ENCODE measurements around the gene KRTAP10-1.

Gene KRTAP10-1

GRCh38 chr21:44495611-44496563, 44.1 kb downstream of the KRTAP10-1 start:
- H3K9ac ChIP-seq (ENCODE audit: low read length) = no peak overlapping the region
- H3K4me1 ChIP-seq (ENCODE audit: control insufficient read depth, insufficient read depth, low read length) = peaks cover 16% of the 10 kb centered on the region; the same call in 1 of the 2 replicates
- no peaks in the 10 kb centered on the region for H3K27me3 ChIP-seq (ENCODE audit: control insufficient read depth, insufficient read depth, low read length)
- no peak overlapping the region for H3K4me3 ChIP-seq (ENCODE audit: low read depth, low read length)
- H3K36me3 ChIP-seq (ENCODE audit: control insufficient read depth, insufficient read depth, low read length) = peaks cover 17% of the 10 kb centered on the region
- H3K9me3 ChIP-seq (ENCODE audit: control insufficient read depth, insufficient read depth, low read depth, low read length) = peaks cover 35% of the 10 kb centered on the region
- no peak overlapping the region for H3K27ac ChIP-seq (ENCODE audit: low read depth, low read length)

- H3K4me3 ChIP-seq (ENCODE audit: low read depth, low read length) = no peak overlapping the region
- H3K4me1 ChIP-seq (ENCODE audit: control insufficient read depth, insufficient read depth, low read length) = peaks cover 16% of the 10 kb centered on the region; the same call in 1 of the 2 replicates
- no peak overlapping the region for H3K27ac ChIP-seq (ENCODE audit: low read depth, low read length)
- peaks cover 45% of the 10 kb centered on the region for H3K9me3 ChIP-seq (ENCODE audit: control insufficient read depth, insufficient read depth, low read depth, low read length)
- no peaks in the 10 kb centered on the region for H3K27me3 ChIP-seq (ENCODE audit: control insufficient read depth, insufficient read depth, low read length)
- peaks cover 25% of the 10 kb centered on the region for H3K36me3 ChIP-seq (ENCODE audit: control insufficient read depth, insufficient read depth, low read length)
- no peak overlapping the region for H3K9ac ChIP-seq (ENCODE audit: low read length)
These were observed 45.0 kb downstream of the KRTAP10-1 start for GRCh38 chr21:44494956-44495355.

- no peak overlapping the region for H3K27ac ChIP-seq (ENCODE audit: low read depth, low read length)
- H3K9ac ChIP-seq (ENCODE audit: low read length) = no peak overlapping the region
- H3K27me3 ChIP-seq (ENCODE audit: control insufficient read depth, insufficient read depth, low read length) = no peaks in the 10 kb centered on the region
- H3K9me3 ChIP-seq (ENCODE audit: control insufficient read depth, insufficient read depth, low read depth, low read length) = peaks cover 49% of the 10 kb centered on the region
- no peak overlapping the region for H3K4me3 ChIP-seq (ENCODE audit: low read depth, low read length)
- peaks cover 25% of the 10 kb centered on the region for H3K36me3 ChIP-seq (ENCODE audit: control insufficient read depth, insufficient read depth, low read length)
- peaks cover 16% of the 10 kb centered on the region; the same call in 1 of the 2 replicates for H3K4me1 ChIP-seq (ENCODE audit: control insufficient read depth, insufficient read depth, low read length)
These were observed 45.6 kb downstream of the KRTAP10-1 start for GRCh38 chr21:44494418-44494817.

- Histone ChIP-seq H3K9me3 (ENCODE audit: control insufficient read depth, insufficient read depth, low read depth, low read length) (peaks cover 60% of the 10 kb centered on the region), H3K27ac (ENCODE audit: low read depth, low read length) (no peak overlapping the region), H3K9ac (ENCODE audit: low read length) (no peak overlapping the region), H3K36me3 (ENCODE audit: control insufficient read depth, insufficient read depth, low read length) (peaks cover 25% of the 10 kb centered on the region), H3K4me1 (ENCODE audit: control insufficient read depth, insufficient read depth, low read length) (peaks cover 15% of the 10 kb centered on the region; the same call in 1 of the 2 replicates), H3K4me3 (ENCODE audit: low read depth, low read length) (no peak overlapping the region), H3K27me3 (ENCODE audit: control insufficient read depth, insufficient read depth, low read length) (no peaks in the 10 kb centered on the region)
These were observed 47.2 kb downstream of the KRTAP10-1 start for GRCh38 chr21:44492567-44493385.

GRCh38 chr21:44490816-44491215, 49.2 kb downstream of the KRTAP10-1 start:
- Histone ChIP-seq H3K27ac (ENCODE audit: low read depth, low read length) (no peak overlapping the region), H3K27me3 (ENCODE audit: control insufficient read depth, insufficient read depth, low read length) (no peaks in the 10 kb centered on the region), H3K4me3 (ENCODE audit: low read depth, low read length) (no peak overlapping the region), H3K9ac (ENCODE audit: low read length) (no peak overlapping the region), H3K36me3 (ENCODE audit: control insufficient read depth, insufficient read depth, low read length) (peaks cover 25% of the 10 kb centered on the region), H3K4me1 (ENCODE audit: control insufficient read depth, insufficient read depth, low read length) (no peaks in the 10 kb centered on the region), H3K9me3 (ENCODE audit: control insufficient read depth, insufficient read depth, low read depth, low read length) (peaks cover 60% of the 10 kb centered on the region)

GRCh38 chr21:44490405-44490804, 49.6 kb downstream of the KRTAP10-1 start:
- peaks cover 25% of the 10 kb centered on the region for H3K36me3 ChIP-seq (ENCODE audit: control insufficient read depth, insufficient read depth, low read length)
- no peaks in the 10 kb centered on the region for H3K27me3 ChIP-seq (ENCODE audit: control insufficient read depth, insufficient read depth, low read length)
- H3K9ac ChIP-seq (ENCODE audit: low read length) = no peak overlapping the region
- H3K4me1 ChIP-seq (ENCODE audit: control insufficient read depth, insufficient read depth, low read length) = no peaks in the 10 kb centered on the region
- H3K4me3 ChIP-seq (ENCODE audit: low read depth, low read length) = no peak overlapping the region
- peaks cover 60% of the 10 kb centered on the region for H3K9me3 ChIP-seq (ENCODE audit: control insufficient read depth, insufficient read depth, low read depth, low read length)
- no peak overlapping the region for H3K27ac ChIP-seq (ENCODE audit: low read depth, low read length)

- Histone ChIP-seq H3K9me3 (ENCODE audit: control insufficient read depth, insufficient read depth, low read depth, low read length) (peaks cover 60% of the 10 kb centered on the region), H3K27me3 (ENCODE audit: control insufficient read depth, insufficient read depth, low read length) (no peaks in the 10 kb centered on the region), H3K4me3 (ENCODE audit: low read depth, low read length) (no peak overlapping the region), H3K9ac (ENCODE audit: low read length) (no peak overlapping the region), H3K4me1 (ENCODE audit: control insufficient read depth, insufficient read depth, low read length) (0 out of 2 replicates have a peak, but pooled peaks cover under 1% of the 10 kb centered on the region), H3K27ac (ENCODE audit: low read depth, low read length) (no peak overlapping the region), H3K36me3 (ENCODE audit: control insufficient read depth, insufficient read depth, low read length) (peaks cover 25% of the 10 kb centered on the region)
These were observed 50.0 kb downstream of the KRTAP10-1 start for GRCh38 chr21:44489962-44490361.

Data from HUES6 (cell line).